HG03103 (cell line): ENCODE data around the gene BARHL1.

Experiments used
- ATAC-seq: cut with Tn5 transposase; IDR thresholded peaks from one replicate; pipeline ENCODE4 v1.9.1; 2021; ENCODE audit warnings: low read depth; ENCODE audit not compliant: unreplicated experiment

Gene BARHL1

DNA sequence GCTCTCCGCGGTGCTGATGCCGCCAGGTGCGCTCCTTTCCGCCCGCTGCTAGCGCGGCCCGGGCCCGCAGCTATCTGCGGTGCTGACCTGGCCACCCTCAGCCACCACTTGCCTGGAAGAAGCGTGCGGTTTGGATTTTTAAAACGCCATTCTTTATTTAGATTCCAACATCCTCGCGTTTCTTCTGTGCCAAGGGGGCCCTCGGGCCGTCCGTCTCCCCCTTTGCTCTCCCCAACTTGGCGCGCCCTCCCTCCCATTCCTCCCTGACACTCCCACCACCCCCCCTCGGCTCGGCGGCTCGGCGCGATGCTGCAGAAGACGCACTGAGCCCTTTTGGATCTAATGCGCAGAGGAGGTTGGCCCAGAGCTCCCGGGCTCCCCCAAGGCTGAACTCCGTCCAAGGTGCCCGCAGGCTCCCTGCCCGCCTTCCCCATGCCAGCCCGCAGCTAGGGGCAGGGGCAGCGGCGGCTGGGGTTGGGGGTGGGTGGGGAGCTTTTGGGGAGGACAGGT is at the start of gene BARHL1:
Gene BARHL1 (plus strand): TSS at position 331 of the 510 bp plus-strand sequence. CDS start 192 bp downstream, outside the sequence.
- ATAC-seq = no peak

DNA sequence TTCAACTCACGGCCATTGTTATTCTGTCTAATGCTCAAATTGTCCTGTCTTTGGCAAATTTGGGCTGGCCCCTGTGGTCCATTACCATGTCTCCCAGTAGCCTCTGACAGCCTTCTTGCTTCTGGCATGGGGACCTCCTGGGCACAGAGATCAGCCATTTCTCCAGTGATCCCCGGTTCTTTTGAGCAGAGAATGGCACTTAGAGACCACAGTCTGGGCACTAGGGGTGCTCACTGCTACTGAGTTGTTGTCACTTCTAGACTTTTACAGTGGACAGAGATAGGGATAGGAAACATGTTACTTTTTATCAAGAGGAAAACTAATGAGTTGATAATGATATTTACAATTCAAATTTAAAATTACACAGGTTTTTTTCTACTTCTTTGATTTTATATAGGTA is 47.6 kb upstream of the BARHL1 start:
- ATAC-seq = no peak

GRCh38 chr9:132536124-132536523 is 46.3 kb upstream of the BARHL1 start:
- ATAC-seq = no peak

- ATAC-seq = no peak
Measured at GRCh38 chr9:132537352-132537751, 45.1 kb upstream of the BARHL1 start.

DNA sequence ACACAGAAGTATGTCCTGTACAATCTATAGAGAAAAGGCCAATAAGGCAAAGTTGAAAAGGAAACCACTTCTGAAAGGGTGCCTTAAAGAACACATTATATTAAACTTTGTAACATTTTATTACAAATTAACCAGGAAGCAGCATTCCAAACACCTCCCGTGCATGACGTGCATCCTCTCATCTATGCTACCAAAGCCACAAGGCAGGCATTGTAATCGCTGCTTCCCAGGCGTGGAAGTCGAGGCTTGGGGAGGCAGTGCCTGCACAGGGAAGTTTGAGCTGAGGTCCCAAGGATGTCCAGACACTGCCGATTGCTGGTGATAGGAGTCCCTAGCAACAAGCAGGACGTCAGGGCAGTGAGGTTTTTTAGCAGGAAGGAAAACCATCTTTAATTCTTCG is 44.3 kb upstream of the BARHL1 start:
- ATAC-seq = no peak

GRCh38 chr9:132539096-132539495 is 43.3 kb upstream of the BARHL1 start:
- ATAC-seq = no peak

GRCh38 chr9:132541051-132541450 is 41.4 kb upstream of the BARHL1 start:
- ATAC-seq = no peak

DNA sequence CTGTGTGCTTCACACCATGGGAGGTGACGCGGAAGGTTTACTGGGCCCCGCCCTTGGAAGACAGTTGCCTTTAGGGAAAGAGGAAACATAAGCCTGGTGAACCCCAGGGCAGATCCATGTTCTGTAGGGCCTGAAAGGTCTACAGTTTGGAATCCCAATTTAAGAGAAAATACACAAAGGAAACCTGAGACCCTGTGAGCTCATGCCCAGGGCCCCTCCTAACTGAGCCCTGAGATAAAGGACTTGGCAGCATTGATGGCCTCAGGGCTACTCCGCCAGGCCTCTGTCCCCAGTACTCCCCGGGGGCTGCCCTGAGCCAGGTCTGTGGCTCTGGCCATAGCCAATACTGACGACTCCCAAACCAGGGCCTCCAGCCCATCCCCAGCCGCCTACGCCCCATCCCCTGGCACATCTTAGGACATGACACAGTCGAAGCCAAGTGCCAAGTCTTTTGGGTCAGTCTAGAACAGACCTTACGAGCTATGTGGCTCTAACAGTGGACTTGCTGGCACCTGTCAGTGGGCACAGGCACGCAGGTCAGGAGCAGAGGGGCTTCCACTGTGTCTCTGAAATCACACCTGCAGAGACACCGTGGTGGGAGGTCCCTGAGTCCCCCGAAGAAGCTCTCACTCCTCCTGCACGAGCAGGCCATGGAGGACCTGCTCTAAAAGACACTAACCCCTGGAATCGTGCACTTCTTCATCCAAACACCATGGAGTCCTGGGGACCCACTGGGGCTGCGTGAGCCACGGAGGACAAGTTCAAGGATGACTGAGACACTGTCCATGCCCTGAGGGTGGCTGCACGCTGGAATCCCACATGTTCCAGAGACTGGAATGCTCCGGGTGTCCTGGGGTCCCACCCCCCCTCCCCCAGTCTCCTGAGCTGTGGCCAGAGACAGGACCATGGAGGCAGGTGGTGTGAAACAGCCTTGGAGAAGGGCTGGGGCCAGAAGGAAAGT is 40.3 kb upstream of the BARHL1 start:
- no peak for ATAC-seq

GRCh38 chr9:132543251-132543650 is 39.2 kb upstream of the BARHL1 start:
- no peak for ATAC-seq

- ATAC-seq = no peak
Measured at GRCh38 chr9:132543960-132544359, 38.4 kb upstream of the BARHL1 start.

- ATAC-seq = no peak
Measured at GRCh38 chr9:132545578-132545977, 36.8 kb upstream of the BARHL1 start.

GRCh38 chr9:132546148-132547051 is 36.0 kb upstream of the BARHL1 start:
- ATAC-seq = no peak

DNA sequence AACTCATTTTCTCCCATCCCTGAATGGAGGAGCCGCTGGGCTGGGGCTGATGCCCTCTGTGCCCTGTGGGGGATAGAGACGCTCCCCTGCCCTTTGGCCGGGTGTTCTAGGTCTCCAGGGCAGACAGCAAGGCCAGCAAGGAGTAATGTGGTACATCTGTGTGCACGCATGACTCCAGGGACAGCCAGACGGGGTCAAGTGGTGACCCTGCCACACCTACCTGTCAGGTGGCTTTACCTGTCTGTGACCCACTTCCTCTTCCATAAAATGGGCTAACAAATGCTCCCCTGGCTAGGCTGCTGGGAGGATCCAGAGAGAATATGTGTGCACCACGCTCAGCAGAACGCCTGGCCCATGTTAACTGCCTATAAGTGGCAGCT is 35.4 kb upstream of the BARHL1 start:
- ATAC-seq = no peak

GRCh38 chr9:132547436-132547835 is 35.0 kb upstream of the BARHL1 start:
- ATAC-seq = no peak

DNA sequence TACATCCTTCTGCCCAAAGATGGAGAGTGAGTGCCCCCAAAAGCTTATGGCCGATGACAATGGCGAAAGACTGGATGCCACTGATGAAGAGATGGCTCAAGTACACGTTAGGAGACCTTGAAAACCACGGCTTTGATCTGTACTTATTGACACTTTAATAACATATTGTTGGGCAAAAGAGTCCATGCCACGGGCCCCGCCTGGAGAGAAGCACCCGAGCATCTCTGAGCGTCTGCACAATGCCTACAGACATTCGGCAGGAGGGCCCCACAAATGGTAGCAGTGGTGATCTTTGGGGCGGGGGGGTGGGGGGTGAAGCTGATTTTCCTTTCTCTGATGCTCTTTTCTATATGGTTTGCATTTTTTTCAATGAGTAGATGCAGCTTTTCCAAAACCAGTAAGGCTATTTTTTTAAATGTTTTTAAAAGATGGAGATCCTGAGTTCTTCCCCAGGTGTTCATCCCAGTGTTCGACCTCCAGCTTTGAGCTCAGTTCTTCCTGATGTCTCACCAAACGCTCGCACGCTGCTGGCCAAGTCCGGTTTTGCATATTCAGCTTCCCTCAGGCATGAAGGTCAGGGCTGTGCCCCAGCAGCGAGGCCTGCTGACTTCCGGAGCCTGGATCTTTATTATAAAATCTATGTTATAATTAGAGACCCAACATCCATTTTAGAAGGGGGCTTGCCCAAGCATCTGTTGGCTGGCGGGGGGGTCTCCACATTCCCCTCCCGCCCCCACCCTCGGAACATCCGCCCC is 34.3 kb upstream of the BARHL1 start:
- ATAC-seq = no peak

- no peak for ATAC-seq
Measured at GRCh38 chr9:132548751-132549640, 33.4 kb upstream of the BARHL1 start.

DNA sequence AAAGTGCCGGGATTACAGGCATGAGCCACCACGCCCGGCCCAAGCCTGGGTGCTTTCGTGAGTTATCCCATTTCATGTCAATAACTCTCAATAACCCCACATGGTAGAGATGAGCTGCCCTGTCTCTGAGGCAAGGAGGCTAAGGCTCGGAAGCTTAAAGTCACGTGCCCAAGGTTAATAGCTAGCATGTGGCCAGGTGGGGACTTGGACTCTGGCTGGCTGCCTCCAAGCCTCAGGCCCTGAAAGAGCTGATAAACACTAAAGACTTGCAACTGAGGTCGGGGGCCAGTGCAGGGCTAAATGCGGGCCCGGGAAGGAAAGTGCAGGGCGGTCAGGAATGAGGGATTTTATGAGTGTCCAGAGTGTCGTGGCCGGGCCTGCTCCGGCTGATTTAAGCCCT is 30.9 kb upstream of the BARHL1 start:
- ATAC-seq = no peak

GRCh38 chr9:132552041-132552440 is 30.4 kb upstream of the BARHL1 start:
- ATAC-seq = no peak

DNA sequence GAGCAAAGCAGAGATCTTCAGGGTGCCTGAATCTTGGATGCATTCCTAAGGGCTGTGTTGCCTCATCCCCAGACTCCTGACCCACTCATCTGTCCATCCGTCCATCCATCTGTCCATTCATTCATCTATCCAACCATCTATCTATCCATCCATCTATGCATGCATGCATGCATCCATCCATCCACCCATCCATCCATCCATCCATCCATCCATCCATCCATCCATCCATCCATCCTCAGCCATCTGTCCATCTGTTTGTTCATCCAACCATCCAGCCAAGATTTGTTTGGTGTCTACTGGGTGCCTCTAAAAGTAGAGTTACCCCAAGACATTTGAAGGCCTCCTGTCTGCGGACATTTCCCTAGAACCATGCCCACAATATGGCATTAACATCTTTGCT is 27.7 kb upstream of the BARHL1 start:
- no peak for ATAC-seq
